SK-N-MC (cell line): Measurements from ENCODE around the gene SEZ6.

Experiments used
- EZH2 ChIP-seq: fragments of 200-600 bp; sonication (generic); IDR thresholded peaks from one replicate; pipeline ENCODE4 v1.6.1; 2017; ENCODE audit warnings: antibody characterized with exemption
- FOXP2 ChIP-seq: optimal IDR thresholded peaks from 2 replicates; pipeline ENCODE3; 2011; ENCODE audit warnings: mild to moderate bottlenecking, moderate library complexity; ENCODE audit not compliant: insufficient read depth; ENCODE audit errors: extremely low read length, control extremely low read depth
- POLR2AphosphoS5 ChIP-seq: IDR thresholded peaks from 2 replicates; pipeline ENCODE4 v1.6.1; 2012; ENCODE audit warnings: mild to moderate bottlenecking, low read depth, low read length, borderline replicate concordance

DNA sequence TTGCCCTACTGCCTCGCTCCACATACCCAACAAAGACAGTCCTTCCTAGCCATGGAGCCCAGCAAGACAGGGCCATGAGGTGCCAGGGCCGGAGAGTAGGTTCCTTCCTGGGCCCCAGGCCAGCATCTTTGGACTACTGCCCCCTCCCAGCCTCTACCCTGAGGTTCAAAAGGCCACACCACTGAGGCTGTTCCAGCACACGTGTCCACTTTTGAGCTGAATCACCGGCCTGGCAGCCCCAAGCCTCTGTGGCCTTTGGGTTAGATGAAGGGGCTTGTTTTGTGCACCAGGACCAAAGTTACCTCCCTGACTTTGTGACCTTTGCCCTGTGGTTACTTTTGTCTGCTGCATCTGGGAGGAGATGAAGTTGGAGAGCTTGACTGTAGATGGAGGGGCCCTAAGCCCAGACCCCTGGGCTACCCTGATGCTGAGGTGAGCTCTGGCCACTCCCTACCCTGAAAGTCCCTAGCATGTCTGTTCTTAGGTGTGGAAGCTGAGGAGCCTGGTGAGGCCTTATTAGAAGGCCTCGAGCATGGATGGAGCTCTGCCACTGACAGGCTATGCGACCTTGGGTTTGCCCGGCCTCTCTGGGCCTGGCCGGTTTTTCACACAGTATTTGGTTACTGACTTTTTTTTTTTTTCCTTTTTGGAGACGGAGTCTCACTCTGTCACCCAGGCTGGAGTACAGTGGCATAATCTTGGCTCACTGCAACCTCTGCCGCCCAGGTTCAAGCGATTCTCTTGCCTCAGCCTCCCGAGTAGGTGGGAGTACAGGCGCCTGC is 12.0 kb downstream of the SEZ6 start:
- TF ChIP-seq EZH2 (no peak), POLR2AphosphoS5 (no peak), FOXP2 (no peak)
